B cell (primary cell): ENCODE results near the gene FHIT.

Experiments used
- EZH2 ChIP-seq: IDR thresholded peaks from 2 replicates; pipeline ENCODE4 v1.6.1; 2012; ENCODE audit warnings: borderline replicate concordance, low read depth, mild to moderate bottlenecking, moderate library complexity, low read length; ENCODE audit not compliant: insufficient read depth, poor library complexity, severe bottlenecking
- TF ChIP-seq, protein P1 (sequence below): fragments of 200-600 bp; IDR thresholded peaks from one replicate; pipeline ENCODE4 v1.8.0; 2022; ENCODE audit warnings: antibody characterized with exemption, mild to moderate bottlenecking

DNA sequence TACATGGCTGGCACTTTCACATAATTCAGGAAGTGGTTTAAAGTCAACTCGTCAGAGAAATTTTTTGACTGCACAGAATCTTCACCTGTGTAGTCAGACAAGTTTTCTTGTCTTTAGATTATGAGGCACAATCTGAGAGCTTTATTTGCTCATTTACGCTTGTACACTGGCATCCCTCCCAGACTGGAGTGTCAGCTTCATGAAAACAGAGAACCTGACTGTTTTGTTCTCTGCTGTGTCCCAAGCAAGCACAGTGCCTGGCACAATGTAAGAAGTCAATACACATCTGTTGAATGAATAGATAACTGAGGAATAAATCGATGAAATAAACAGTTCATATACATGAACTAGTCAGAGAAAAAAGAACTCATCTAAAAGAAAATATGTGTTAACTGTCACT is 1355.3 kb downstream of the FHIT start:
- TF ChIP-seq, protein P1, sequence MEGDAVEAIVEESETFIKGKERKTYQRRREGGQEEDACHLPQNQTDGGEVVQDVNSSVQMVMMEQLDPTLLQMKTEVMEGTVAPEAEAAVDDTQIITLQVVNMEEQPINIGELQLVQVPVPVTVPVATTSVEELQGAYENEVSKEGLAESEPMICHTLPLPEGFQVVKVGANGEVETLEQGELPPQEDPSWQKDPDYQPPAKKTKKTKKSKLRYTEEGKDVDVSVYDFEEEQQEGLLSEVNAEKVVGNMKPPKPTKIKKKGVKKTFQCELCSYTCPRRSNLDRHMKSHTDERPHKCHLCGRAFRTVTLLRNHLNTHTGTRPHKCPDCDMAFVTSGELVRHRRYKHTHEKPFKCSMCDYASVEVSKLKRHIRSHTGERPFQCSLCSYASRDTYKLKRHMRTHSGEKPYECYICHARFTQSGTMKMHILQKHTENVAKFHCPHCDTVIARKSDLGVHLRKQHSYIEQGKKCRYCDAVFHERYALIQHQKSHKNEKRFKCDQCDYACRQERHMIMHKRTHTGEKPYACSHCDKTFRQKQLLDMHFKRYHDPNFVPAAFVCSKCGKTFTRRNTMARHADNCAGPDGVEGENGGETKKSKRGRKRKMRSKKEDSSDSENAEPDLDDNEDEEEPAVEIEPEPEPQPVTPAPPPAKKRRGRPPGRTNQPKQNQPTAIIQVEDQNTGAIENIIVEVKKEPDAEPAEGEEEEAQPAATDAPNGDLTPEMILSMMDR = no peak
- no peak for TF ChIP-seq EZH2
